ENCODE results near the gene HTR7. TPM values are rescaled to one million over a fixed set of nuclear protein-coding genes. Genes with fewer than 3 reads are reported as not detected.
"Not testable (repeated sequence)": the region's sequence is repeated elsewhere in the genome, so short reads cannot be mapped to it uniquely, and the experiment has no call there.

The HTR7 gene
- total RNA-seq, 4 donors from 2014 or later = 0.19 to 2.0 (median 0.61) TPM

GRCh38 chr10:90822508-90822907 is 35.3 kb downstream of the HTR7 start:
- no peak for TF ChIP-seq CTCF (IDR thresholded peaks at IDR 0.05)
- ATAC-seq (ENCODE audit: low FRiP score) (no peak), DNase-seq (ENCODE audit: low spot score) (no peak)

DNA sequence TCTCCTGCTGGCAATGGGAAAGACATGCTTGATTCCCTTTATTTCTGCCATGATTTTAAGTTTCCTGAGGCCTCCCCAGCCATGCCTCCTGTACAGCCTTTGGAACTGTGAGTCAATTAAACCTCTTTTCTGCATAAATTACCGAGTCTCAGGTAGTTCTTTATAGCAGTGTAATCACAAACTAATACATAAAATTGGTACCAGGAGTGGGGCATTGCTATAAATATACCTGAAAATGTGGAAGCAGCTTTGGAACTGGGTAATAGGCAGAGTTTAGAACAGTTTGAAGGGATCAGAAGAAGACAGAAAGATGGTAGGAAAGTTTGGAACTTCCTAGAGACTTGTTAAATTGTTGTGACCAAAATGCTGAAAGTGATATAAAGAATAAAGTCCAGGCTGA is 36.0 kb downstream of the HTR7 start:
- not testable (repeated sequence) for DNase-seq (ENCODE audit: low spot score)

DNA sequence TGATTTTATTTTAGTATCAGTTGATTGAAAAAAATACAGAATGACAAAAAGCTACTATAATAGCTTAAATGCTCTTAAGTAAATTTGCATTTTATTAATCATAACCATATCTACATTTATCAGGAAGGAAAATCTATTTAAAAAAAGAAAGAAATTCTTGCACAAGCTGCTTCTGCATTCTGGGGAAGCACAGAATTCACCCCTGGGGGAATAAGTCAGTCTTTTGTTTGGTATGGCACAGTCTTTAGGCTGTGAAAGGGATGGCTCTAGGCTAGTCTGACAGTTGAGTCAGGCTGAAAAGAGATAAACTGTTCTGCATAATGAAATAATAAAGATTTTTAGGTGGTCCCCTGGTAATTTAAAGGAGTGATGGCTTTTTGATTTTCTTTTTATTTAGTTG is 37.9 kb downstream of the HTR7 start:
- DNase-seq (ENCODE audit: low spot score) (no peak), ATAC-seq (ENCODE audit: low FRiP score) (no peak)
- no peak for TF ChIP-seq CTCF (IDR thresholded peaks at IDR 0.05)

More for the DNA sequence above, 36.0 kb downstream of the HTR7 start:
- not testable (repeated sequence) for ATAC-seq (ENCODE audit: low FRiP score)

DNA sequence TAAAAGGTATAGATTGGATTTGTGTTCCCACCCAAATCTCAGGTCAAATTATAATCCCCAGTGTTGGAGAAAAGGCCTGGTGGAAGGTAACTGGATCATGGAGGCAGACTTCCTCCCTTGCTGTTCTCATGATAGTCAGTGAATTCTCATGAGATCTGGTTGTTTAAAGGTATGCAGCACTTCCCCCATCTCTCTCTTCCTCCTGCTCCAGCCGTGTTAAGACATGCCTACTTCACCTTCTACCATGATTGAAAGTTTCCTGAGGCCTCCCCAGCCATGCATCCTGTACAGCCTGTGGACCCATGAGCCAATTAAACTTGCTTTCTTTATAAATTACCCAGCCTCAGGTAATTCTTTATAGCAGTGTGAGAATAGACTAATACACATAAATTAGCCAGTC is 39.1 kb downstream of the HTR7 start:
- no peak for ATAC-seq (ENCODE audit: low FRiP score)
- DNase-seq (ENCODE audit: low spot score) = no peak
- TF ChIP-seq CTCF (IDR thresholded peaks at IDR 0.05) = no peak

DNA sequence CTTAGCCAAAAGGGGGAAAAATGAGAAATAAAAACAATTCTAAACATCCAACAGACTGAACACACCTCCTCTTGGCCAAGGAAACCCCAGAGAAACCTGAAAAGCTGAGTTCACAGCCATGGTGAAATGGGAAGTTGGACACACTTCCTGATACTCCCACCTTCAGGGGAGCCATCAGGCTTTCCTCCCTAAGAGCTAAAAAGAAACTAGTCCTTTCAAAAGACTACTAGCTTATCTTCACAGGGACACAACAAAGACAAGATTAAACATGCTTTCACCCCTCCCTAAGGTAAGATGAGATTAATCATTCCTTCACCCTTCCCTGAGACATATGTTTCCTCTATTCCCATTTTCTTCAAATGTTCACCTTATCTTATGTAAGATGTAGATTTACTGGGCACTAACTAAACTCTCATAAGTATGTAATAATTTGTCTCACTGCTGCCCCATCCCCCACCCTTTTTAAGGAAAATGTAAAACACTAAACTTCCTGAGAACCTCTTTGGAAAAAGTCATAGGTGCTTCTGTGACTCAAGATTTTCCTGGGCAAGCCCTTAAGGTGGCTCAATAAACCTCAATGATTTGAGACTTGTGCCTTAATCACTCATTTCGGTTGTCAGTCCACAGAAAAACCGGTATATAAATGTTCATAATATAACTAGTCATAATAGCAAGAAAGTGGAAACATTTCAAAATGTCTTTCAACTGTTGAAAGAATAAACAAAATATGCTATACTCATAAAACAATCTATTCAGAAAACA is 40.5 kb downstream of the HTR7 start:
- no peak for TF ChIP-seq CTCF (IDR thresholded peaks at IDR 0.05)
- no peak for DNase-seq (ENCODE audit: low spot score)
- ATAC-seq (ENCODE audit: low FRiP score) = no peak

GRCh38 chr10:90816466-90816865 is 41.4 kb downstream of the HTR7 start:
- no peak for DNase-seq (ENCODE audit: low spot score)
- TF ChIP-seq CTCF (IDR thresholded peaks at IDR 0.05) = no peak
- ATAC-seq (ENCODE audit: low FRiP score) = no peak

DNA sequence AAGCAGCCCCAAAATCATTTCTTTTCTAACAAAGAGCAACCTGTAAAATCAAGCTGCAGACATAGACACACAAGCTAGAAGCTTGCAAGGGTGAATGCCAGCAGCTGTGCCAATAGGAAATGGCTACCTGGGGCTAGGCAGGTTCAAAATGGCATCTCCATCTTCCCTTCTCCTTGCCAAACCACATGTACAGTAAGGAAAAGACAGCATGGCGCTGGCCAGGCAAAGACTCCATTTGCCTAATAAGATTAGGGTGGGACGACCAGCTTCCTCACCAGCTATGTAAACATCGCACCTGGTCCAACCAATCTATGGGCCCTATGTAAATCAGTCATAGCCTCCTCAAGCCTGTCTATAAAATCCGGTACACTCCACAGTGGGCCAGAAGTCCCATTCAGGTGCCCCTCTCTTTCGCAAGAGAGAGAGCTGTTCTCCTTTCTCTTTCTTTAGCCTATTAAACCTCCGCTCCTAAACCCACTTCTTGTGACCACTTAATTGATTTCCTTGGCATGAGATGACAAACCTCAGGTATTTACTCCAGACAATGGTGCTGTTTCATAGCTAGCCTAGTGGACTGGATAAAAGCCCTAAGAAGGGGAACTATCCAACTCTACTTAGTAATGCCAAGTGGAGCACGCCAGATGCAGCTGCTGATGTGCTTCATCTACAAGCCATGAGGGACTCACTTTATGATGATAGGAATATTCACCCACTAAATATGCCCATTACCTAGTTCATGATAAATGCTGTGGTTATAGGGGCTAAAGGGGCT is 44.1 kb downstream of the HTR7 start:
- ATAC-seq (ENCODE audit: low FRiP score) (no peak), DNase-seq (ENCODE audit: low spot score) (no peak)
- no peak for TF ChIP-seq CTCF (IDR thresholded peaks at IDR 0.05)

DNA sequence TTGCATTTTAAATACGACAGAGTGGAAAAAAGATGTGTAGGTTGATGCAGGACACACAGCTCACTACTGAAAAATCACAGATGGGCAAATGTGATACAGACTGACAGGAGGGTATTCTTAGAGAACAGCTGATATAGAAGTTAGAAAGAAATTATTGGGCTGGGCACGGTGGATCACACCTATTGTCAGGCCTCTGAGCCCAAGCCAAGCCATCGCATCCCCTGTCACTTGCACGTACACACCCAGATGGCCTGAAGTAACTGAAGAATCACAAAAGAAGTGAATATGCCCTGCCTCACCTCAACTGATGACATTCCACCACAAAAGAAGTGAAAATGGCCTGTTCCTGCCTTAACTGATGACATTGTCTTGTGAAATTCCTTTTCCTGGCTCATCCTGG is 50.7 kb downstream of the HTR7 start:
- DNase-seq (ENCODE audit: low spot score); ATAC-seq (ENCODE audit: low FRiP score): not testable (repeated sequence)

Measured in omental fat pad (tissue), 4 donors.